Measurements from ENCODE around the gene FTCDNL1.

Gene FTCDNL1

GRCh38 chr2:199850718-199851500 is at the start of gene FTCDNL1:
TSS of gene FTCDNL1 (minus strand) at chr2:199851192. CDS start at chr2:199848962, 2,230 bp downstream.
- H3K4me3 ChIP-seq (ENCODE audit: low read depth, low read length) = peak within 1 kb of the TSS; percentile 63

GRCh38 chr2:199896617-199897016 is 45.6 kb upstream of the FTCDNL1 start:
- no peak overlapping the region for H3K4me3 ChIP-seq (ENCODE audit: low read depth, low read length)

GRCh38 chr2:199895406-199895805 is 44.4 kb upstream of the FTCDNL1 start:
- H3K4me3 ChIP-seq (ENCODE audit: low read depth, low read length) = no peak overlapping the region

- H3K4me3 ChIP-seq (ENCODE audit: low read depth, low read length) = no peak overlapping the region
These were observed 32.7 kb upstream of the FTCDNL1 start for GRCh38 chr2:199883474-199884212.

GRCh38 chr2:199882667-199883066 is 31.7 kb upstream of the FTCDNL1 start:
- no peak overlapping the region for H3K4me3 ChIP-seq (ENCODE audit: low read depth, low read length)

- no peak overlapping the region for H3K4me3 ChIP-seq (ENCODE audit: low read depth, low read length)
These were observed 24.4 kb upstream of the FTCDNL1 start for GRCh38 chr2:199875400-199875799.

GRCh38 chr2:199874209-199874608 is 23.2 kb upstream of the FTCDNL1 start:
- H3K4me3 ChIP-seq (ENCODE audit: low read depth, low read length) = no peak overlapping the region

DNA sequence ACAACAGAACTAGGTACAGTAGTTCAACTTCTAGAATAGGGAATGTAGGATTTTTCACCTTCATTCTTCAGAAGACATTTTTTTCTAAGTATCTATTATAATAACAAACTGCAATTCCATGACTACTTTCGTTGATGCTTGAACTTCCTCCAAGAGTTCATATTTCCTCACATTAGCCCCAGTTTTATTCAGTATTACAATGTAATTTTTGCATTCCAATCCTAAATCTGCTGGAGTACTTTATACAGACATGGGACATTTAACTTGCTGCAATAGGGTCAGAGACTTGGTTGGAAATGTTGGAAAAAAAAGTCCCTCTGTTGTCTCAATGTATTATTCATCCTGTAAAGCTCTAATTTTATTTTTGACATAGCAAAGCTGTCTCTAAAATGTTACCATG is 19.6 kb upstream of the FTCDNL1 start:
- no peak overlapping the region for H3K4me3 ChIP-seq (ENCODE audit: low read depth, low read length)

GRCh38 chr2:199869653-199870052 is 18.7 kb upstream of the FTCDNL1 start:
- H3K4me3 ChIP-seq (ENCODE audit: low read depth, low read length) = no peak overlapping the region

- no peak overlapping the region for H3K4me3 ChIP-seq (ENCODE audit: low read depth, low read length)
These were observed 18.2 kb upstream of the FTCDNL1 start for GRCh38 chr2:199869227-199869541.

DNA sequence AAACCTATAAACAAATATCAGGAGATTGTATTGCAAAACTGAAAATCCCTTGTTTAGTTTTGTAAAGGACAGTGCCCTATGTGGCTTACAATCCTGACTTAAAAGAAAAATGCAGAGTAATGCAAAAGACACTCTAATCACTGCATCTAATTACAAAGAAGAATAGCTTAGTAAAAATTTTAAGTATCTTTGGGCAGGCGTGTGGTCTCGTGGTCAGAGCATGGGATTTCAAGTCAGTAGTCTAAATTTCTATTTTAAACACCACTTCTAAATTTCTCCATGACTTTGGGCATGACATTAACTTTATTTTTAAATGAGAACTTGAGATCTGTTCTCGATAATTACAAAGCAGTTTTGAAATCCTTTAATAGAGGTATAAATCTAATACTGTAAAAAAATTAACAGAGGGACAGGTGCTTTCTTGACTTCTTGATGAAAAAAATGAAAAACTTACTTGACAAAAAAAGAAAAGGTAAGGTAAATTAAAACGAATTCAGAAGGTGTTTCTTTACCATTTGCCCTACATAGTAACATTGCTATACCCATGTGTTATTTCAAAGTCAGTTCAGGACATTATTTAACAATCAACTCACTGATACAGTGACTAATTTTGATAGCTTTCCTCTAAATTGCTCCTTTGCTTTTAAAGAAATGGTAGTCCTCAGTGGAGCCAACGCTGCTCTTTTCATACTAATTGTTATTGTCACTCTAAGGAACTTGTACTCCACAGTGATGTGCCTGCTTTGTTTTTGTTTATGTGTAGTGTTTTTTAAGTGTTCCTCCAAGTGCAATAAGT is 17.6 kb upstream of the FTCDNL1 start:
- no peak overlapping the region for H3K4me3 ChIP-seq (ENCODE audit: low read depth, low read length)

DNA sequence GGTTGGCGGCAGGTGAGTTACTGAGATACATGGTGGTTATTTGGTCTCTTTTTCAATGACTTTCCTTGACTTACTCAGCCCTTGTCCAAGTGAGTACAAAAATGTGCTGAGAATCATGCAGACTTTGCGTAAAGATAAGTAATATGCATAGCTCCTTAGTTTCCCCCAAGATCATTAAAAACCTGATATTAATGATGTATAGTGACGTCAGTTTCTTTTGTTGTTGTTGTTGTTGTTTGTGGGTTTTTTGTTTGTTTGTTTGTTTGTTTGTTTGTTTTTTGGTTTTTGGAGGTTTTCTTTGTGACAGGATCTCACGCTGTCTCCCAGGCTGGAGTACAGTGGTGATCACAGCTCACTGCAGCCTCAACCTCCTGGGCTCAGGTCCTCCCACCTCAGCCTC is 14.9 kb upstream of the FTCDNL1 start:
- no peak overlapping the region for H3K4me3 ChIP-seq (ENCODE audit: low read depth, low read length)

GRCh38 chr2:199862788-199863187 is 11.8 kb upstream of the FTCDNL1 start:
- no peak overlapping the region for H3K4me3 ChIP-seq (ENCODE audit: low read depth, low read length)

DNA sequence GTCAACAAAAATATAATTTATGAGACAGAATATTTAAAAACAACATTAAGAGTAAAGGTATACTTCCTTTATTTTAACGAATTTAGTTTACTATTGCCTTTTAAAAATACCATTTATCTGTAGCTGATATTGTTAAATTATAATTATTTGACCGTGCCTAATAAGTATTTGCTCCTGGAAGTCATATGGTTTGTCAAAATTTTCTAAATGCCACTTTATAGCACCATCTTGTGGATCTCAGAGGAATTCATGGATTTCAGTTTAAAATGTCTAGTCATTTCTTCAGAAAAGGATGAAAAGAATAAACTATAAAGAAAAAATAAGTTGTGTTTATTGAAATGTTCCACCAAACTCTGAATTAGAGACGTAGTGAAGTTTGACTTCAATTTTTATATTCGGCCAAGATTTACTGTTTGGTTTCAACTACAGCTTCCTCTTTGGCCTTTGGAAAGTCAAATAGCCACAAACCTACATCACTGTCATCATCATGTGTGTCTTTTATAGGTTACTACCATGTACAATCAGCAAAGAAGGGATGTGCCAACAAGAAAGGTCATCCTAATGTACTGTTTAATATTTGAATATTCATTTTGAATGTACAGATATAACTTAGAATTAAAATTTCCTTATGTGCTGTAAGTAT is 10.3 kb upstream of the FTCDNL1 start:
- H3K4me3 ChIP-seq (ENCODE audit: low read depth, low read length) = no peak overlapping the region

DNA sequence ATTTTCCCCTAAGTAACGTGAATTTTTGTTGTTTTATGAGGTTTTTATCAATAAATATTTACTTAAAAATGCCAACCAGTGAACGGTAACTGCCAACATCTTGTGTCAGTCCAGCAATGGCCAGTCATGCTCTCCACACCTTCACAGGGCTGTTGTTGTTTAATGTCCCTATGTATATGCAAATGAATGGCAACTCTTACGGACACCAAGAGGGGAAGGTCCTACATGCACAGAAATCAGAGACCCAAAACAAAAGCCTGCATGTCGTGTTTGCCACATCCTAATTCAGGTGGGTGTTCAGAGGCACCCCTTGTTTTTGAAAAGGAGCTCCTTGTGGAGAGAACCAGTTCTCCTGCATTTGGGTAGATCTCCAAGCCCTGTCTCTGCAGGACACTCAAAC is 4.8 kb upstream of the FTCDNL1 start:
- no peak overlapping the region for H3K4me3 ChIP-seq (ENCODE audit: low read depth, low read length)

GRCh38 chr2:199851883-199852282 is 891 bp upstream of the FTCDNL1 start:
- H3K4me3 ChIP-seq (ENCODE audit: low read depth, low read length) = no peak overlapping the region

DNA sequence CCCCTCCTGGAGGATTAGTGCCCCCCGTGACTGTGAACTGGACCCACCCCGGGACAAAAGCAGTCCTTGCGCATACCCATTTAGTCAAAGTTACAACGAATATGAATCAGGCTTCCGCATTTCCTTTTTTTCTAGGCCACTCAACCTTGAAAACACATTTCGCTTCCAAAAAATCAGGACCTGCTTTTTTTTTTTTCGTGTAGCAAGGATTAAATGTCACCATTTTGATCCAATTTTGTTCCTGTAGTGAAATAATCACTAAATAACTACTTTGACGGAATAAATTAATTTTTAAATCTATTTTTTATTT is 464 bp upstream of the FTCDNL1 start:
- H3K4me3 ChIP-seq (ENCODE audit: low read depth, low read length) = peak overlapping the region; percentile 63

GRCh38 chr2:199850218-199850717 is 724 bp downstream of the FTCDNL1 start:
- peak overlapping the region; percentile 63 for H3K4me3 ChIP-seq (ENCODE audit: low read depth, low read length)

GRCh38 chr2:199848389-199849130 is 2.4 kb downstream of the FTCDNL1 start:
- no peak overlapping the region for H3K4me3 ChIP-seq (ENCODE audit: low read depth, low read length)

GRCh38 chr2:199847181-199847864 is 3.7 kb downstream of the FTCDNL1 start:
- no peak overlapping the region for H3K4me3 ChIP-seq (ENCODE audit: low read depth, low read length)

Data from iPS-11a (cell line).